Activated T-helper 1 cell treated with anti-CD3 and anti-CD28 coated beads, Interleukin-2, amount 50 U/mL, for 16 hours (primary cell): ENCODE measurements around the gene ZSWIM7.

ENCODE experiments used
- DNase-seq, 2 donors: peaks; one replicate each; pipeline ENCODE4 v3.0.0-alpha.2; 2020; ENCODE audit warnings: low read depth in 1 of 2, low spot score in 1 of 2

ZSWIM7 gene

GRCh38 chr17:15935891-15936290, 63.6 kb downstream of the ZSWIM7 start:
- DNase-seq: no peak

- no peak for DNase-seq
Observed at GRCh38 chr17:15934866-15935265, 64.6 kb downstream of the ZSWIM7 start.

- DNase-seq: no peak
Observed at GRCh38 chr17:15931394-15931793, 68.1 kb downstream of the ZSWIM7 start.

- no peak for DNase-seq
Observed at GRCh38 chr17:15930426-15930825, 69.1 kb downstream of the ZSWIM7 start.

DNA sequence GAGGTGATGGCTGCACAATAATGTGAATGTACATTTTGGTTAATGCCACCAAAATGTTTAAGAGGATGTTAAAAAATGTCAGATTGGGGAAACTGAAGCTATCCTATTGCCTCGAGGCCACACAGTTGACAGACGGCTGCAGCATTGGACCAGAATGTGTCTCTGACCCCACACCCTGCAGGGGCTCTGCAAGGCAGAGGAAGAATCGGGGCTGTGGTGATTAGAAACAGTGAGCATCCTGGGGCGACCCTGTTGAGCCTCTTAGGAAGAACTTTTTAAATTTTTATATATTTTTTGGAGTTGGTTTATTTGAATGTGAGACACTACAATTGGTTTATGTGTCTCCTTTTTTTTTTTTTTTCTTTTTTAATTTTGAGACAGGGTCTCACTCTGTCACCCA, 69.6 kb downstream of the ZSWIM7 start:
- no peak for DNase-seq

DNA sequence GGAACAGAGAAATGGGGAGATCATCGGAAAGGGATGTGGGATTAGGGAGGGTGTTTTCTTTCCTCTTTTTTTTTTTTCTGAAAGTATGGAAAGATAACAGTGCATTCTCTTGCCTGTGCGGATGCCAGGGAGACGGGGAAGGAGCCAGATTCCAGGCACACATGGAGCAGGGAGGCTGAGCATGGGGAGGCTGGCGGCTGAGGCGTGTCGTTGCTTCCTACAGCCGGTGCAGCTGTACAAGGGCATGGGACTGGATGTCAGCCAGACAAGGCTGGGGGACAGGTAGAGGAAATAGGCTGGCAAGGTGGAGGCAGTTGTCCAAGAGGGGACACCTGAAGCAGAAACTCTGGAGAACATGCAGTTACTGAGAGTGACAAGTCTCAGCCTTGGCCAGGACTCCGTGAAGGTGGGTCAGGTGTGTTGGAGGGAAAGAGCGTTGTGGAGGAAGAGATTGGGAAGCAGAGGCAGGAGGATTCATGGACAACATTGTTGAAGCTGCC, 71.2 kb downstream of the ZSWIM7 start:
- DNase-seq: no peak
